ENCODE measurements around the gene LCLAT1.

Gene LCLAT1

GRCh38 chr2:30403592-30404312 lies 43.3 kb upstream of the LCLAT1 start:
- H3K36me3 ChIP-seq (replicated peaks), result no peaks in the 10 kb centered on the region
- TF ChIP-seq CTCF (IDR thresholded peaks at IDR 0.05; ENCODE audit: low read depth, low read length, missing control alignments), result no peak
- DNase-seq, result no peak
- H3K4me3 ChIP-seq (ENCODE audit: low read depth, low read length), result no peak overlapping the region
- in situ Hi-C loops (cut with HindIII; ENCODE audit: low pct_ligation_motif_present, low sequenced_read_pairs), result no loop called here
- no peak overlapping the region for H3K27ac ChIP-seq
- no peaks in the 10 kb centered on the region for H3K27me3 ChIP-seq (replicated peaks)

GRCh38 chr2:30404319-30405259 lies 42.5 kb upstream of the LCLAT1 start:
- no peak for DNase-seq
- in situ Hi-C loops (cut with HindIII; ENCODE audit: low pct_ligation_motif_present, low sequenced_read_pairs), result no loop called here
- no peak for TF ChIP-seq CTCF (IDR thresholded peaks at IDR 0.05; ENCODE audit: low read depth, low read length, missing control alignments)
- Histone ChIP-seq H3K27me3 (replicated peaks) (no peaks in the 10 kb centered on the region), H3K27ac (no peak overlapping the region), H3K36me3 (replicated peaks) (no peaks in the 10 kb centered on the region), H3K4me3 (ENCODE audit: low read depth, low read length) (no peak overlapping the region)

- no peak for TF ChIP-seq CTCF (IDR thresholded peaks at IDR 0.05; ENCODE audit: low read depth, low read length, missing control alignments)
- Histone ChIP-seq H3K4me3 (ENCODE audit: low read depth, low read length) (no peak overlapping the region), H3K27ac (no peak overlapping the region), H3K36me3 (replicated peaks) (no peaks in the 10 kb centered on the region), H3K27me3 (replicated peaks) (no peaks in the 10 kb centered on the region)
- in situ Hi-C loops (cut with HindIII; ENCODE audit: low pct_ligation_motif_present, low sequenced_read_pairs), result no loop called here
- DNase-seq, result no peak
Observed at GRCh38 chr2:30405260-30405605, 41.8 kb upstream of the LCLAT1 start.

GRCh38 chr2:30406853-30407252 lies 40.2 kb upstream of the LCLAT1 start:
- no peak for TF ChIP-seq CTCF (IDR thresholded peaks at IDR 0.05; ENCODE audit: low read depth, low read length, missing control alignments)
- Histone ChIP-seq H3K27me3 (replicated peaks) (no peaks in the 10 kb centered on the region), H3K27ac (no peak overlapping the region), H3K36me3 (replicated peaks) (no peaks in the 10 kb centered on the region), H3K4me3 (ENCODE audit: low read depth, low read length) (no peak overlapping the region)
- no peak for DNase-seq
- in situ Hi-C loops (cut with HindIII; ENCODE audit: low pct_ligation_motif_present, low sequenced_read_pairs), result no loop called here

- no peak overlapping the region for H3K27ac ChIP-seq
- in situ Hi-C loops (cut with HindIII; ENCODE audit: low pct_ligation_motif_present, low sequenced_read_pairs), result no loop called here
- no peaks in the 10 kb centered on the region for H3K27me3 ChIP-seq (replicated peaks)
- no peak for TF ChIP-seq CTCF (IDR thresholded peaks at IDR 0.05; ENCODE audit: low read depth, low read length, missing control alignments)
- H3K36me3 ChIP-seq (replicated peaks), result no peaks in the 10 kb centered on the region
- H3K4me3 ChIP-seq (ENCODE audit: low read depth, low read length), result no peak overlapping the region
- DNase-seq, result peak; percentile 6
Observed at GRCh38 chr2:30408961-30409387, 38.1 kb upstream of the LCLAT1 start.
